ENCODE measurements around the gene GRIK2.

GRCh38 chr6:101851911-101852310 is 458.4 kb downstream of the GRIK2 start:
- TF ChIP-seq, protein P1, sequence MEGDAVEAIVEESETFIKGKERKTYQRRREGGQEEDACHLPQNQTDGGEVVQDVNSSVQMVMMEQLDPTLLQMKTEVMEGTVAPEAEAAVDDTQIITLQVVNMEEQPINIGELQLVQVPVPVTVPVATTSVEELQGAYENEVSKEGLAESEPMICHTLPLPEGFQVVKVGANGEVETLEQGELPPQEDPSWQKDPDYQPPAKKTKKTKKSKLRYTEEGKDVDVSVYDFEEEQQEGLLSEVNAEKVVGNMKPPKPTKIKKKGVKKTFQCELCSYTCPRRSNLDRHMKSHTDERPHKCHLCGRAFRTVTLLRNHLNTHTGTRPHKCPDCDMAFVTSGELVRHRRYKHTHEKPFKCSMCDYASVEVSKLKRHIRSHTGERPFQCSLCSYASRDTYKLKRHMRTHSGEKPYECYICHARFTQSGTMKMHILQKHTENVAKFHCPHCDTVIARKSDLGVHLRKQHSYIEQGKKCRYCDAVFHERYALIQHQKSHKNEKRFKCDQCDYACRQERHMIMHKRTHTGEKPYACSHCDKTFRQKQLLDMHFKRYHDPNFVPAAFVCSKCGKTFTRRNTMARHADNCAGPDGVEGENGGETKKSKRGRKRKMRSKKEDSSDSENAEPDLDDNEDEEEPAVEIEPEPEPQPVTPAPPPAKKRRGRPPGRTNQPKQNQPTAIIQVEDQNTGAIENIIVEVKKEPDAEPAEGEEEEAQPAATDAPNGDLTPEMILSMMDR (IDR thresholded peaks at IDR 0.05; ENCODE audit: extremely low read depth in 1 of 2, insufficient read depth in 1 of 2, low read depth in 1 of 2, low read length in 2 of 2): no peak
- TF ChIP-seq POLR2AphosphoS5 (IDR thresholded peaks at IDR 0.05; ENCODE audit: insufficient read depth, low read depth, low read length): no peak
- TF ChIP-seq POLR2A (IDR thresholded peaks at IDR 0.05; ENCODE audit: low read depth, low read length): no peak
- TF ChIP-seq EZH2 (IDR thresholded peaks at IDR 0.05; ENCODE audit: borderline replicate concordance, low read depth, low read length, severe bottlenecking): no peak
- TF ChIP-seq MAX (IDR thresholded peaks at IDR 0.05; ENCODE audit: insufficient read depth, insufficient read length): no peak

All from endothelial cell of umbilical vein (primary cell).